MCF 10A (cell line): ENCODE measurements around the gene KIR3DL3. TPM values are rescaled to one million over a fixed set of nuclear protein-coding genes. Genes with fewer than 3 reads are reported as not detected.
"Not testable (repeated sequence)": the region's sequence is repeated elsewhere in the genome, so short reads cannot be mapped to it uniquely, and the experiment has no call there.

Source experiments
- BruUV-seq: library from RNA; stranded (reverse); fragments of 400-500 nt; replicated peaks from 2 replicates; lab custom pipeline; 2021; lab: Mats Ljungman, UMichigan
- CTCF ChIA-PET: fragments of 300-600 bp; sonication (Branson Sonifier 250); formaldehyde crosslinking; extraction: SDS; loops from one replicate; lab custom pipeline; 2021; ENCODE audit warnings: antibody characterized with exemption, inconsistent platforms; lab: Yijun Ruan, JAX
- POLR2A ChIA-PET: fragments of 300-600, 350-650 bp; sonication (Branson Sonifier 250); formaldehyde crosslinking; extraction: SDS; loops from one replicate; lab custom pipeline; 2020; ENCODE audit warnings: antibody characterized with exemption, inconsistent platforms; lab: Yijun Ruan, JAX
- DNase-seq: peaks from one replicate; pipeline ENCODE4 v3.0.0-alpha.2; 2018; ENCODE audit not compliant: unreplicated experiment
- H3K27ac Mint-ChIP-seq: one replicate; pipeline ENCODE4 v1.8.0; 2022; ENCODE audit warnings: mild to moderate bottlenecking, low read depth, mixed read lengths; ENCODE audit not compliant: unreplicated experiment
- H3K27me3 Mint-ChIP-seq: one replicate; pipeline ENCODE4 v1.8.0; 2022; ENCODE audit warnings: mixed read lengths; ENCODE audit not compliant: insufficient read depth, unreplicated experiment
- H3K36me3 Mint-ChIP-seq: one replicate; pipeline ENCODE4 v1.8.0; 2022; ENCODE audit warnings: mild to moderate bottlenecking, moderate library complexity, mixed read lengths; ENCODE audit not compliant: insufficient read depth, unreplicated experiment
- H3K4me1 Mint-ChIP-seq: one replicate; pipeline ENCODE4 v1.8.0; 2022; ENCODE audit warnings: mixed read lengths; ENCODE audit not compliant: insufficient read depth, unreplicated experiment
- H3K4me3 Mint-ChIP-seq: one replicate; pipeline ENCODE4 v1.8.0; 2022; ENCODE audit warnings: mild to moderate bottlenecking, moderate library complexity, mixed read lengths; ENCODE audit not compliant: unreplicated experiment
- H3K9me3 Mint-ChIP-seq: one replicate; pipeline ENCODE4 v1.8.0; 2022; ENCODE audit warnings: mixed read lengths; ENCODE audit not compliant: unreplicated experiment
- CTCF ChIP-seq: fragments of 200-600 bp; IDR thresholded peaks from one replicate; pipeline ENCODE4 v1.8.0; 2022; ENCODE audit warnings: antibody characterized with exemption, mild to moderate bottlenecking; ENCODE audit not compliant: unreplicated experiment
- intact Hi-C: fragments of 100-400 bp; cut with micrococcal nuclease; formaldehyde crosslinking; loops from 2 replicates; pipeline ENCODE4 v1.14.1; 2022
- total RNA-seq: library from RNA; stranded (reverse); gene quantifications from 2 replicates; pipeline ENCODE4 v1.2.3, GENCODE V29; 2022

KIR3DL3 gene
- total RNA-seq, 1 experiment from 2014 or later = not detected

DNA sequence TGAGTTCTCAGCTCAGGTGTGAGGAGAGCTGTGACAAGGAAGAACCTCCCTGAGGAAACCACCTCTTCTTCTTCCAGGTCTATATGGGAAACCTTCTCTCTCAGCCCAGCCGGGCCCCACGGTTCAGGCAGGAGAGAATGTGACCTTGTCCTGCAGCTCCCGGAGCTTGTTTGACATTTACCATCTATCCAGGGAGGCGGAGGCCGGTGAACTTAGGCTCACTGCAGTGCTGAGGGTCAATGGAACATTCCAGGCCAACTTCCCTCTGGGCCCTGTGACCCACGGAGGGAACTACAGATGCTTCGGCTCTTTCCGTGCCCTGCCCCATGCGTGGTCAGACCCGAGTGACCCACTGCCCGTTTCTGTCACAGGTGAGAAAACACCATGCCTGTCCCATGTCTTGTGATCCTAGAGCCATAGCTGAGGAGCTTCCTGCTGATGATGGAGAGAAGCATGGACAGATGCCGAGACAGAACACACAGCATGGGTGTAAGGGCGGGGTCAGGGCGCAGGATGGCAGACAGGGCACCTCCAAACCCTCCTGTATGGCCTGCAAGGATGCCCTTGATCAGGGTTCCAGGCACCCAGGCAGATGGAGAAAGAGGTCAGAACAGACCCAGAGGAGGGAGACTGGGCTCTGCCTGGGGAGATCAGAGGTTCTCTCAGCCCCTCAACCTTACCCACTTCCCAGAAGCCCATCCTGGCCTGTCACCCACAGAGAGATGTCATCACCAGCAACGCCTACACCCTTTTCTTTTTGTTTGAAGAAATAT lies 5.4 kb downstream of the KIR3DL3 start:
- BruUV-seq = no TSS peak
- no peak overlapping the region for H3K27ac Mint-ChIP-seq
- DNase-seq = no peak
- ChIA-PET POLR2A (no interaction called here), CTCF (interaction anchor here (0.5 kb wide), 1 partner anchor 532 kb away, joined by 3 read pairs; no protein-coding TSS in a partner anchor)
- no peak for TF ChIP-seq CTCF
- H3K4me3 Mint-ChIP-seq = no peak overlapping the region
- intact Hi-C loops = no loop called here
- H3K36me3 Mint-ChIP-seq = no peaks in the 10 kb centered on the region
- H3K27me3 Mint-ChIP-seq = no peaks in the 10 kb centered on the region
- no peaks in the 10 kb centered on the region for H3K4me1 Mint-ChIP-seq
- H3K9me3 Mint-ChIP-seq = peaks cover 54% of the 10 kb centered on the region

- H3K9me3 Mint-ChIP-seq = peaks cover 49% of the 10 kb centered on the region
- no peaks in the 10 kb centered on the region for H3K27me3 Mint-ChIP-seq
- no peaks in the 10 kb centered on the region for H3K4me1 Mint-ChIP-seq
- intact Hi-C loops = no loop called here
- ChIA-PET CTCF (interaction anchor here (1.3 kb wide), 1 partner anchor 56 kb away, joined by 3 read pairs; no protein-coding TSS in a partner anchor), POLR2A (no interaction called here)
- TF ChIP-seq CTCF = no peak
- no peak overlapping the region for H3K4me3 Mint-ChIP-seq
- H3K36me3 Mint-ChIP-seq = no peaks in the 10 kb centered on the region
- no peak overlapping the region for H3K27ac Mint-ChIP-seq
- no peak for DNase-seq
- no TSS peak for BruUV-seq
These were observed 6.9 kb downstream of the KIR3DL3 start for GRCh38 chr19:54731191-54731590.

DNA sequence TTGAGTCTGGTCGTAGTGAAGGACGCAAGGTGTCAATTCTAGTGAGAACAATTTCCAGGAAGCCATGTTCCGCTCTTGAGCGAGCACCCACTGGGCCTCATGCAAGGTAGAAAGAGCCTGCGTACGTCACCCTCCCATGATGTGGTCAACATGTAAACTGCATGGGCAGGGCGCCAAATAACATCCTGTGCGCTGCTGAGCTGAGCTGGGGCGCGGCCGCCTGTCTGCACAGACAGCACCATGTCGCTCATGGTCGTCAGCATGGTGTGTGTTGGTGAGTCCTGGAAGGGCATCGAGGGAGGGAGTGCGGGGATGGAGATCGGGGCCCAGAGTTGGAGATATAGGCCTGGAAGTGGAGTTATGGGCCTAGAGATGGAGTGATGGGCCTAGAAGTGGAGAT lies 14.1 kb downstream of the KIR3DL3 start, which contains the start of gene KIR2DL3:
Gene KIR2DL3 (plus strand): TSS at position 208 of the 400 bp plus-strand sequence. CDS start 33 bp downstream, at position 241.
- intact Hi-C loops = loop anchor here (5.0 kb wide), 1 partner anchor 109 kb away; no protein-coding TSS in a partner anchor
- H3K36me3 Mint-ChIP-seq, H3K27ac Mint-ChIP-seq, BruUV-seq, CTCF ChIA-PET, H3K27me3 Mint-ChIP-seq, POLR2A ChIA-PET, H3K4me3 Mint-ChIP-seq, H3K4me1 Mint-ChIP-seq, DNase-seq: not testable (repeated sequence)
- H3K9me3 Mint-ChIP-seq = peaks cover 50% of the 10 kb centered on the region

DNA sequence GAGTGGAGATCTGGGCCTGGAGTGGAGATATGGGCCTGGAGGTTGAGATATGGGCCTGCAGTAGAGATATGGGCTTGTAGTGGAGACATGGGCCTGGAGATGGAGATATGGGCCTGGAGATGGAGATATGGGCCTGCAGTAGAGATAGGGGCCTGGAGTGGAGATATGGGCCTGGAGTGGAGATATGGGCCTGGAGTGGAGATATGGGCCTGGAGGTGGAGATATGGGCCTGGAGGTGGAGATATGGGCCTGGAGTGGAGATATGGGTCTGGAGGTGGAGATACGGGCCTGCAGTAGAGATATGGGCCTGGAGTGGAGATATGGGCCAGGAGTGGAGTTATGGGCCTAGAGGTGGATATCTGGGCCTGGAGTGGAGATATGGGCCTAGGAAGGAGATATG lies 14.5 kb downstream of the KIR3DL3 start:
- Mint-ChIP-seq H3K36me3 (no peaks in the 10 kb centered on the region), H3K27me3 (no peaks in the 10 kb centered on the region), H3K4me1 (no peaks in the 10 kb centered on the region), H3K4me3 (no peak overlapping the region), H3K9me3 (peaks cover 51% of the 10 kb centered on the region), H3K27ac (no peak overlapping the region)
- intact Hi-C loops = loop anchor here (5.0 kb wide), 1 partner anchor 109 kb away; no protein-coding TSS in a partner anchor
- no TSS peak for BruUV-seq
- no peak for TF ChIP-seq CTCF
- ChIA-PET CTCF (no interaction called here), POLR2A (no interaction called here)
- no peak for DNase-seq
